Spleen (tissue), 11 donors: Measurements from ENCODE around the gene RRBP1. TPM values are rescaled to one million over a fixed set of nuclear protein-coding genes. Genes with fewer than 3 reads are reported as not detected.

ENCODE experiments used
- DNase-seq: peaks from one replicate; pipeline ENCODE4 v3.0.0-alpha.2; 2020
- H3K27ac ChIP-seq, 8 donors: fragments of 200-600 bp; sonication (generic) in 7 of 8; 1 replicate in 4 of 8; 2 replicates in 4 of 8; pipeline versions ENCODE4 v1.5.0 to v1.8.0; 2016 to 2021; ENCODE audit warnings: inconsistent platforms in 4 of 8, mild to moderate bottlenecking in 4 of 8, moderate library complexity in 1 of 8
- H3K27me3 ChIP-seq, 7 donors: fragments of 200-600 bp; sonication (generic) in 6 of 7; replicated peaks in 1 of 7; 1 replicate in 4 of 7; 2 replicates in 3 of 7; pipeline versions ENCODE4 v1.5.0 to v1.8.0; 2016 to 2021; ENCODE audit warnings: inconsistent platforms in 3 of 7, mild to moderate bottlenecking in 1 of 7
- H3K36me3 ChIP-seq, 6 donors: fragments of 200-600 bp; sonication (generic) in 5 of 6; 1 replicate in 4 of 6; 2 replicates in 2 of 6; pipeline versions ENCODE4 v1.5.0 to v1.8.0; 2016 to 2021; ENCODE audit warnings: inconsistent platforms in 2 of 6
- H3K4me1 ChIP-seq, 6 donors: fragments of 200-600 bp; sonication (generic) in 5 of 6; 1 replicate in 3 of 6; 2 replicates in 3 of 6; pipeline versions ENCODE4 v1.5.0 to v1.8.0; 2016 to 2021; ENCODE audit warnings: inconsistent platforms in 3 of 6
- H3K4me3 ChIP-seq, 8 donors: fragments of 200-600 bp; sonication (generic) in 7 of 8; 1 replicate in 4 of 8; 2 replicates in 4 of 8; pipeline versions ENCODE4 v1.5.0 to v1.8.0; 2016 to 2021; ENCODE audit warnings: inconsistent platforms in 4 of 8, mild to moderate bottlenecking in 4 of 8, moderate library complexity in 2 of 8
- H3K9me3 ChIP-seq, 8 donors: fragments of 200-600 bp; sonication (generic) in 7 of 8; 1 replicate in 4 of 8; 2 replicates in 4 of 8; pipeline versions ENCODE4 v1.5.0 to v1.8.0; 2016 to 2021; ENCODE audit warnings: inconsistent platforms in 4 of 8
- POLR2A ChIP-seq, 3 donors: fragments of 450-650 bp; IDR thresholded peaks; one replicate each; pipeline ENCODE4 v1.5.1; 2017; ENCODE audit warnings: antibody characterized with exemption in 3 of 3, mild to moderate bottlenecking in 1 of 3
- POLR2AphosphoS5 ChIP-seq, 3 donors: sonication (generic); formaldehyde crosslinking; IDR thresholded peaks; one replicate each; pipeline ENCODE4 v1.5.1; 2017; ENCODE audit warnings: antibody characterized with exemption in 3 of 3
- WGBS, 5 donors: extraction: QIAGEN DNeasy Blood & Tissue Kit in 3 of 5; methylation state at CpG; one replicate each; pipeline versions ENCODE4 v1.1.5 to v1.1.7; 2013 to 2018; 5-methylcytosine and 5-hydroxymethylcytosine counted together
- intact Hi-C: fragments of 100-400 bp; cut with DNase I; formaldehyde crosslinking; loops from one replicate; pipeline ENCODE4 v1.15.0; 2023; ENCODE audit warnings: low total_unique reads
- polyA plus RNA-seq, 3 donors: library from polyadenylated mRNA; stranded (reverse); fragments of 200-250 nt; gene quantifications; one replicate each; pipeline ENCODE4 v1.2.1, GENCODE V29; 2013
- total RNA-seq, 7 donors: library from RNA; depleted of rRNA in 3 of 7; stranded (reverse); fragments of >200 nt in 3 of 7; fragmentation: NEBNext Ultra II Directional in 4 of 7; extraction: Animal tissue kit (Norgen Biotek cat#: 25700) in 4 of 7; gene quantifications; one replicate each; pipeline versions ENCODE4 v1.1.0 to v1.2.1, GENCODE V29; 2016 to 2021
- TF ChIP-seq, protein P1 (sequence below), 11 experiments: fragments of 200-600 bp in 7 of 11; fragments of 450-650 bp in 4 of 11; sonication (generic) in 4 of 11; IDR thresholded peaks in 8 of 11; conservative IDR thresholded peaks in 3 of 11; 1 replicate in 7 of 11; 2 replicates in 4 of 11; pipeline versions ENCODE4 v1.4.0 to v1.8.0; 2016 to 2021; ENCODE audit warnings: antibody characterized with exemption in 11 of 11, inconsistent platforms in 4 of 11, mild to moderate bottlenecking in 1 of 11
- donor health status: healthy with polysubstance abuse.
- donor health status: DM: no; HTN: no; CAD: no; lungs with moderate emphysema.
- donor health status: DM: no; HTN: no; CAD: no.
- donor health status: Bipolar disorder and iron deficiency.
- donor health status: healthy.
- donor health status: DM: no; HTN: no; CAD: no.
- donor health status: DM: yes; HTN: yes; CAD: no.

The RRBP1 gene
- total and polyA plus RNA-seq, 10 donors: 17.0 to 164 (median 114) TPM

DNA sequence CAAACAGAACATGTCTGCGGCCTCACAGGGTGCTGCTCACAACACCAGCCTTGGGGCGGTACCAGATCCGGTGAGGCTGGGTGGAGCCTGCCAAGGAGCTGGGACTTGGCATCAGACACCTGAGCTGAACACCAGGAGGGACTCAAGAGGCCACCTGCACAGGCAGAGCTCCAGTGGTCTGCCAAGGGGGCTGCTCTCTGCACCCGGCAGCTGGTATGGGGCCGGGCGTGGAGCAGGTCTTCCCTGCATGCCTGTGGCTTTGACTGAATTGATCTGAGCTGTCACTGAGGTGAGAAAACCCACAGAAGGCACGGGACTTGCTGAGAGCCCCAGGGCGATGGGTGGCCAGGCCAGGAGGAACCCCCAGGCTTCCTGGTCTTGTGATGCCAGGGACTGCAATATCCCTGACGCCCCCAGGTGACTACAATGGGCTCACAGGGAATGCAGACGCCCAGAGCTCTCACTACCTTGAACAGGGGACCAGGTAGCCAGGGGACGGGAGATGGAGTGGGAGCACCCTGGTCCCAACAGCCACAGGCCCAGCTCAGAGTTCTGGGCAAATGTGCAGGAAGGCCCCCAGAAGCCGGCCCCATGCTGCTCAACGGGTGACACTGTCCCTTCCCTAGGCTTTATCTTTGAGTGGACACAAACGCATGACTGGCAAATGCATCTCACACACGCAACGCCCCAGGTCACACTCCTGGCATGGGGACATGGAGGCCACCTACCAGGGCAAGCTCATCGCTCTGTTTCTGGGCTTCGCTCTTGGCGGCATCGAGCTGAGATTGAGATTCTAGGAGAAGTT, 64.0 kb downstream of the RRBP1 start:
- TF ChIP-seq POLR2A (IDR thresholded peaks at IDR 0.05): no peak
- TF ChIP-seq, protein P1, sequence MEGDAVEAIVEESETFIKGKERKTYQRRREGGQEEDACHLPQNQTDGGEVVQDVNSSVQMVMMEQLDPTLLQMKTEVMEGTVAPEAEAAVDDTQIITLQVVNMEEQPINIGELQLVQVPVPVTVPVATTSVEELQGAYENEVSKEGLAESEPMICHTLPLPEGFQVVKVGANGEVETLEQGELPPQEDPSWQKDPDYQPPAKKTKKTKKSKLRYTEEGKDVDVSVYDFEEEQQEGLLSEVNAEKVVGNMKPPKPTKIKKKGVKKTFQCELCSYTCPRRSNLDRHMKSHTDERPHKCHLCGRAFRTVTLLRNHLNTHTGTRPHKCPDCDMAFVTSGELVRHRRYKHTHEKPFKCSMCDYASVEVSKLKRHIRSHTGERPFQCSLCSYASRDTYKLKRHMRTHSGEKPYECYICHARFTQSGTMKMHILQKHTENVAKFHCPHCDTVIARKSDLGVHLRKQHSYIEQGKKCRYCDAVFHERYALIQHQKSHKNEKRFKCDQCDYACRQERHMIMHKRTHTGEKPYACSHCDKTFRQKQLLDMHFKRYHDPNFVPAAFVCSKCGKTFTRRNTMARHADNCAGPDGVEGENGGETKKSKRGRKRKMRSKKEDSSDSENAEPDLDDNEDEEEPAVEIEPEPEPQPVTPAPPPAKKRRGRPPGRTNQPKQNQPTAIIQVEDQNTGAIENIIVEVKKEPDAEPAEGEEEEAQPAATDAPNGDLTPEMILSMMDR (IDR thresholded peaks at IDR 0.05 in 8 of 11, conservative IDR thresholded peaks at IDR 0.05 in 3 of 11): peak in 2 of 11 experiments; percentile 16 to 17
- TF ChIP-seq POLR2AphosphoS5 (IDR thresholded peaks at IDR 0.05): no peak
- Histone ChIP-seq H3K4me1 (peaks cover 0 to 38% (median 11%) of the 10 kb centered on the region in 6 donors), H3K9me3 (no peaks in the 10 kb centered on the region), H3K36me3 (peaks cover 0 to 100% (median 79%) of the 10 kb centered on the region in 6 donors), H3K27ac (no peak overlapping the region), H3K4me3 (no peak overlapping the region), H3K27me3 (no peaks in the 10 kb centered on the region)
- DNase-seq: peak; percentile 73
- intact Hi-C loops: loop anchor here (5.0 kb wide), 1 partner anchor 81 kb away; no protein-coding TSS in a partner anchor
- 91 to 95% (median 92%) methylated on average over 12 to 20 of the region's 20 CpGs for WGBS, 5 donors

DNA sequence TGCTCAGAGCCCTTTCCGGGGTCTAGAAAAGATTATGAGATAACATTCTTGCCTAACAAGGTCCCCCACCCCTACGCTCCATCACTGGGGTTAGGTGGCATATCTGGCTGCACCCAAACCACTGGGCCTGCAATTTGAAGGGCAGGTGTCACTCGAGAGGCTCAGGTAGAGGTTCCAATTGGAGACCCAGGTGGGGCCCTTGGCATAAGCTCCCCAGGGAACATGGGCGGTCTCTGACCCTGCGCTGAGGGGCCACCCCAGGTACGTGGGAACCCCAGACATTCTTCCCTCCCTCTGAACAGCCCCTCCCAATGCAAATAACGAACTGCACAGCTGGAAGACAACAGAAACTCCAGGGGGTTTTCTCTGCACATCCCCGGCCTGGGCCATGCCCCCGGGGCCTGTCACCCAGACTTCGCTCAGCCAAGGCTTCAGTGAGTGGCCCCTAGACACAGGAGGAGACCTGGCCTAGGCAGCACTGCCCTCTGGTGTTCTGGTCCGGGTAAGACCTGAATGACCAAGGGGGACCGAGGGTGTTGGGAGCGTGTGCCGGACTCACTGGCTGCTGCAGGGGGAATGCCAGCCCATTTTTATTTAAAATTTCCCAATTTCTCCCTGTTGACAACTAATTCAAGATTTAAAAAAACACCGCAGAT, 64.7 kb downstream of the RRBP1 start:
- Histone ChIP-seq H3K4me3 (no peak overlapping the region), H3K36me3 (peaks cover 0 to 97% (median 72%) of the 10 kb centered on the region in 6 donors), H3K4me1 (peaks cover 0 to 45% (median 18%) of the 10 kb centered on the region in 6 donors), H3K27ac (no peak overlapping the region), H3K27me3 (no peaks in the 10 kb centered on the region), H3K9me3 (no peaks in the 10 kb centered on the region)
- peak; percentile 81 for DNase-seq
- intact Hi-C loops: loop anchor here (5.0 kb wide), 1 partner anchor 80 kb away; no protein-coding TSS in a partner anchor
- WGBS, 5 donors: 73 to 86% (median 80%) methylated on average over 14 to 15 of the region's 15 CpGs
- TF ChIP-seq POLR2AphosphoS5 (IDR thresholded peaks at IDR 0.05) (no peak), POLR2A (IDR thresholded peaks at IDR 0.05) (no peak)
- TF ChIP-seq, protein P1 (IDR thresholded peaks at IDR 0.05 in 8 of 11, conservative IDR thresholded peaks at IDR 0.05 in 3 of 11): peak in 9 of 11 experiments; percentile 39 to 67 (median 54)

DNA sequence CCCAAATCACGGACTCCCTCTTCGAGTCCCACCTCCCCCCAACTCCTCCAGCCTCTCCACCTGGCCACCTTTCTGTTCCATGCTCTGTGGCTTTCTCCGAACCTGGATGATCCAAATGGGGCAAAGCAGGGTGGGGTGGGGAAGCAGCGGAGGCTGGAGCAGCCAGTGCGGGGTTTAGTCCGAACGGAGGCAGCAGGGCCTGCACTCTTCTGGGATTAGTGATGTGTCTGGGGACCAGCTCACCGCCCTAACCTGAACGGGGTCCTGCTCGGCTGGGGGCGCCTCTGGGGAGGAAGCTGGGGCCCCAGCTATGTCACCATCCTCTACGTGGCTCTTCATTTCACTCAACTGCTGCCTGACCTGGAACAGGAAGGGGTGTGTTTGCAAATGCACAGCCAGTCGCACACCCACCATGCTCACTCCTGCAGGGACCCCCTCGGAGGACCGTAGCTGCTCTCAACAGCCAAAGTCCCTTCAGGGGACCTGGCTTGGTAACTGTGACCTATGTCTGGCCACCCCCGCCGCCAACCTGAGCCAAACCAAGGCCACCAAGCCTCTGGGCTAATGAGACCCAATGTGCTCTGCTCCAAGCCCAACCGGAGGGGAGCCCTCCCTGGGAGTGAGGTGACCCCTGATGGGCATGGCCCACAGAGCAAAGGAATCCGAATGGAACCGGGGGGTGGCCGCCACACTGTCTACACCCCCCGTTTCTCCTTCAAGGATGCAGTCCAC, 65.4 kb downstream of the RRBP1 start:
- Histone ChIP-seq H3K4me3 (no peak overlapping the region), H3K36me3 (peaks cover 0 to 90% (median 65%) of the 10 kb centered on the region in 6 donors), H3K9me3 (no peaks in the 10 kb centered on the region), H3K27me3 (no peaks in the 10 kb centered on the region), H3K4me1 (peaks cover 0 to 52% (median 24%) of the 10 kb centered on the region in 6 donors), H3K27ac (no peak overlapping the region)
- 72 to 84% (median 72%) methylated on average over 21 to 22 of the region's 22 CpGs for WGBS, 5 donors
- intact Hi-C loops: loop anchor here (5.0 kb wide), 1 partner anchor 79 kb away; no protein-coding TSS in a partner anchor
- peak; percentile 74 for DNase-seq
- no peak for TF ChIP-seq POLR2AphosphoS5 (IDR thresholded peaks at IDR 0.05)
